IPS-18a (cell line): ENCODE results near the gene BPTF.
"Not testable (repeated sequence)": the region's sequence is repeated elsewhere in the genome, so short reads cannot be mapped to it uniquely, and the experiment has no call there.

ENCODE experiments used
- H3K27ac ChIP-seq: one replicate; pipeline ENCODE4 v1.5.1; 2013; ENCODE audit warnings: low read length
- H3K27me3 ChIP-seq: one replicate; pipeline ENCODE4 v1.6.1; 2013; ENCODE audit warnings: mild to moderate bottlenecking, low read length; ENCODE audit not compliant: control insufficient read depth, insufficient read depth
- H3K36me3 ChIP-seq: one replicate; pipeline ENCODE4 v1.6.1; 2013; ENCODE audit warnings: low read depth, low read length; ENCODE audit not compliant: control insufficient read depth
- H3K4me1 ChIP-seq: one replicate; pipeline ENCODE4 v1.6.1; 2013; ENCODE audit warnings: low read depth, low read length; ENCODE audit not compliant: control insufficient read depth
- H3K4me3 ChIP-seq: one replicate; pipeline ENCODE4 v1.5.1; 2013; ENCODE audit warnings: low read length
- H3K9ac ChIP-seq: one replicate; pipeline ENCODE4 v1.6.1; 2013; ENCODE audit warnings: mild to moderate bottlenecking, low read length, moderate library complexity
- H3K9me3 ChIP-seq: one replicate; pipeline ENCODE4 v1.6.1; 2013; ENCODE audit warnings: low read depth, low read length; ENCODE audit not compliant: control insufficient read depth

Gene BPTF

DNA sequence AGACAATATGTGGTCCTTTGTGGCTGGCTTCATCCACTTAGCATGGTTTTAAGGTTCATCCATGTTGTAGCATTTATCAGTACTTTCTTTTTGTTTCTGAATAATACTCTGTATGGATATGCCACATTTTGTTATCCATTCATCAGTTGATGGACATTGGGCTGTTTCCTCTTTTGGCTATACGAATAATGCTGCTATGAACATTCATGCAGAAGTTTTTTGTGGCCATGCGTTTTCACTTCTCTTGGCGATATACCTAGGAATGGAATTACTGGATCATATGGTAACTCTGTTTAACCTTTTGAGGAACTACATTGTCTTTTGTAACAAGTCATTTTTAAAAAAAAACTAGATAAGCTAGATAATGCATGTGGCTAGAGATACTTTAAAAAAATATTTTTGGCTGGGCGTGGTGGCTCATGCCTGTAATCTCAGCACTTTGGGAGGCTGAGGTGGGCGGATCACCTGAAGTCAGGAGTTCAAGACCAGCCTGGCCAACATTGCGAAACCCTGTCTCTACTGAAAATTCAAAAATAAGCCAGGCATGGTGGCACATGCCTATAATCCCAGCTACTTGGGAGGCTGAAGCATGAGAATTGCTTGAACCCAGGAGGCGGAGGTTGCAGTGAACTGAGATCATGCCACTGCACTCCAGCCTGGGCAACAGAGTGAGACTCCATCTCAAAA lies 85.0 kb downstream of the BPTF start:
- not testable (repeated sequence) for H3K27ac ChIP-seq, H3K9me3 ChIP-seq, H3K4me3 ChIP-seq, H3K9ac ChIP-seq, H3K27me3 ChIP-seq, H3K4me1 ChIP-seq
- peaks cover 76% of the 10 kb centered on the region for H3K36me3 ChIP-seq

GRCh38 chr17:67911059-67911782 lies 85.9 kb downstream of the BPTF start:
- H3K36me3 ChIP-seq = peaks cover 76% of the 10 kb centered on the region
- H3K4me1 ChIP-seq = no peaks in the 10 kb centered on the region
- H3K27me3 ChIP-seq = no peaks in the 10 kb centered on the region
- H3K4me3 ChIP-seq = no peak overlapping the region
- H3K9ac ChIP-seq = no peak overlapping the region
- H3K9me3 ChIP-seq = no peaks in the 10 kb centered on the region
- H3K27ac ChIP-seq = no peak overlapping the region

DNA sequence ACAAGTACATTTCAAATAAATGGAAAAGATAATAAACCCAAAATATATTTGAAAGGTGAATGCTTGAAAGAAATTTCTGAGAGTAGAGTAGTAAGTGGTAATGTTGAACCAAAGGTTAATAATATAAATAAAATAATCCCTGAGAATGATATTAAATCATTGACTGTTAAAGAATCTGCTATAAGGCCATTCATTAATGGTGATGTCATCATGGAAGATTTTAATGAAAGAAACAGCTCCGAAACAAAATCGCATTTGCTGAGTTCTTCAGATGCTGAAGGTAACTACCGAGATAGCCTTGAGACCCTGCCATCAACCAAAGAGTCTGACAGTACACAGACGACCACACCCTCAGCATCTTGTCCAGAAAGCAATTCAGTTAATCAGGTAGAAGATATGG lies 86.8 kb downstream of the BPTF start:
- no peak overlapping the region for H3K9ac ChIP-seq
- no peaks in the 10 kb centered on the region for H3K27me3 ChIP-seq
- H3K36me3 ChIP-seq = peaks cover 71% of the 10 kb centered on the region
- no peaks in the 10 kb centered on the region for H3K4me1 ChIP-seq
- H3K4me3 ChIP-seq = no peak overlapping the region
- no peak overlapping the region for H3K27ac ChIP-seq
- no peaks in the 10 kb centered on the region for H3K9me3 ChIP-seq

GRCh38 chr17:67912656-67913055 lies 87.4 kb downstream of the BPTF start:
- Histone ChIP-seq H3K27me3 (no peaks in the 10 kb centered on the region), H3K4me3 (no peak overlapping the region), H3K9ac (no peak overlapping the region), H3K4me1 (no peaks in the 10 kb centered on the region), H3K27ac (no peak overlapping the region), H3K36me3 (peaks cover 68% of the 10 kb centered on the region), H3K9me3 (no peaks in the 10 kb centered on the region)

DNA sequence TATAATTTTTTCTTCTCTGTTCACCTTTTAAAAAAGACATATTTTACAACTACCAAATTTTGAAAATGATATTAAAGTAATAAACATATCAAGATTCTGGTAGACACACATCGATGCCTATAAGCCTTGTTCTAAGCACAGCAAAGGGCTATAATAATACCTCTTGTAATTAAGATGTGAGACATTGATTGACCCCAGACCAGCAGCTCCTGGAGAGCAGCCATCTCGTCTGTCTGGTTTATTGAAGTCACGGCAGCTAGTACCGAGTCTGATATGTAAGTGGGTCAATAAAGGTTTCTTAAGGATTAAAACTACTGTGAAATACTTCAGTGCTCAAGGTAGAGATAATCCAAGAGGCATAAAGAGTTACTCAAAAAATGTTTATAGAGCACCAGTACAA lies 94.9 kb downstream of the BPTF start:
- peaks cover 59% of the 10 kb centered on the region for H3K36me3 ChIP-seq

GRCh38 chr17:67922503-67922902 lies 97.2 kb downstream of the BPTF start:
- H3K4me3 ChIP-seq = no peak overlapping the region

More for the DNA sequence above, 94.9 kb downstream of the BPTF start:
- H3K9me3 ChIP-seq = no peaks in the 10 kb centered on the region
- H3K9ac ChIP-seq = no peak overlapping the region
- no peaks in the 10 kb centered on the region for H3K27me3 ChIP-seq
- H3K27ac ChIP-seq = no peak overlapping the region
- no peak overlapping the region for H3K4me3 ChIP-seq
- no peaks in the 10 kb centered on the region for H3K4me1 ChIP-seq

GRCh38 chr17:67928842-67929241 lies 103.5 kb downstream of the BPTF start:
- not testable (repeated sequence) for H3K4me3 ChIP-seq, H3K27me3 ChIP-seq, H3K9ac ChIP-seq, H3K4me1 ChIP-seq, H3K27ac ChIP-seq, H3K9me3 ChIP-seq
- H3K36me3 ChIP-seq = peaks cover 84% of the 10 kb centered on the region

More at GRCh38 chr17:67922503-67922902, 97.2 kb downstream of the BPTF start:
- Histone ChIP-seq H3K9ac (no peak overlapping the region), H3K27ac (no peak overlapping the region), H3K4me1 (no peaks in the 10 kb centered on the region), H3K27me3 (no peaks in the 10 kb centered on the region), H3K36me3 (peaks cover 69% of the 10 kb centered on the region), H3K9me3 (no peaks in the 10 kb centered on the region)

- Histone ChIP-seq H3K4me3 (no peak overlapping the region), H3K9me3 (no peaks in the 10 kb centered on the region), H3K36me3 (peaks cover 85% of the 10 kb centered on the region)
Measured at GRCh38 chr17:67931227-67931626, 105.9 kb downstream of the BPTF start.

GRCh38 chr17:67942810-67943209 lies 117.5 kb downstream of the BPTF start:
- Histone ChIP-seq H3K27ac (no peak overlapping the region), H3K36me3 (peaks cover 93% of the 10 kb centered on the region), H3K27me3 (no peaks in the 10 kb centered on the region), H3K4me3 (no peak overlapping the region), H3K4me1 (no peaks in the 10 kb centered on the region), H3K9ac (no peak overlapping the region), H3K9me3 (no peaks in the 10 kb centered on the region)

More at GRCh38 chr17:67931227-67931626, 105.9 kb downstream of the BPTF start:
- Histone ChIP-seq H3K4me1 (no peaks in the 10 kb centered on the region), H3K27me3 (no peaks in the 10 kb centered on the region), H3K27ac (no peak overlapping the region), H3K9ac (no peak overlapping the region)

- no peak overlapping the region for H3K27ac ChIP-seq
- no peak overlapping the region for H3K9ac ChIP-seq
- no peaks in the 10 kb centered on the region for H3K4me1 ChIP-seq
- peaks cover 95% of the 10 kb centered on the region for H3K36me3 ChIP-seq
- no peak overlapping the region for H3K4me3 ChIP-seq
- no peaks in the 10 kb centered on the region for H3K9me3 ChIP-seq
- H3K27me3 ChIP-seq = no peaks in the 10 kb centered on the region
Measured at GRCh38 chr17:67944035-67944434, 118.7 kb downstream of the BPTF start.

GRCh38 chr17:67946513-67946912 lies 121.2 kb downstream of the BPTF start:
- Histone ChIP-seq H3K27me3 (no peaks in the 10 kb centered on the region), H3K9ac (no peak overlapping the region), H3K4me3 (no peak overlapping the region), H3K27ac (no peak overlapping the region), H3K36me3 (peaks cover 93% of the 10 kb centered on the region), H3K4me1 (no peaks in the 10 kb centered on the region), H3K9me3 (no peaks in the 10 kb centered on the region)

DNA sequence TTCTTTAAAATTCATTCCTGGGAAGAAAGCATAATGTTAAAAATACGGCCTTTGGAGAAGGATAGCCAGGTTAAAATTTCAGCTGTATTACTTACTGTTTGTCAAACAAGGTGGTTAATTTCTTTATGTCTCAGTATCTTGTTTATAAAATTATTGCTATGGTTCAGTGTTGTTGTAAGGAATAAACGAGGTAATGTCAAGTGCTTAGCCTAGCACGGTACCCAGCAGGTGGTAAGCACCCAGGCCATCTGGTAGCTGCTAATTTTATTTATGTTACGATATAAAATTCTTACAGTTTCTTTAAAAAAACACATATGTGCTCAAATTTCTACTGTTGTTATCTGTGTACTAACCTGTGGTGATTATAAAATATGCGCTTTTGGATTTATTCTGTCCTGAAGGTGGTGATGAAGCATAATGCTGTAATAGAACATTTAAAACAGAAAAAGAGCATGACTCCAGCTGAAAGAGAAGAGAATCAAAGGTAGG lies 122.1 kb downstream of the BPTF start:
- H3K4me1 ChIP-seq = no peaks in the 10 kb centered on the region
- H3K27ac ChIP-seq = no peak overlapping the region
- peaks cover 88% of the 10 kb centered on the region for H3K36me3 ChIP-seq
- H3K27me3 ChIP-seq = no peaks in the 10 kb centered on the region
- H3K9ac ChIP-seq = no peak overlapping the region
- H3K9me3 ChIP-seq = no peaks in the 10 kb centered on the region
- H3K4me3 ChIP-seq = no peak overlapping the region
